HG03159 (cell line): ENCODE data around the gene STMP1.
"Not testable (repeated sequence)": the region's sequence is repeated elsewhere in the genome, so short reads cannot be mapped to it uniquely, and the experiment has no call there.

Experiments used
- ATAC-seq: cut with Tn5 transposase; IDR thresholded peaks from one replicate; pipeline ENCODE4 v1.9.1; 2021; ENCODE audit warnings: mild to moderate bottlenecking, moderate library complexity; ENCODE audit not compliant: unreplicated experiment

Gene STMP1

GRCh38 chr7:135662373-135663114 lies at the start of gene STMP1:
Gene STMP1, plus strand, starts transcription at chr7:135662514.
- peak; percentile 98 for ATAC-seq

GRCh38 chr7:135616136-135616535 lies 46.2 kb upstream of the STMP1 start:
- ATAC-seq = no peak

GRCh38 chr7:135617781-135618180 lies 44.5 kb upstream of the STMP1 start:
- ATAC-seq = no peak

- no peak for ATAC-seq
Measured at GRCh38 chr7:135618510-135618909, 43.8 kb upstream of the STMP1 start.

- ATAC-seq = no peak
Measured at GRCh38 chr7:135620447-135620846, 41.9 kb upstream of the STMP1 start.

GRCh38 chr7:135620980-135621850 lies 41.1 kb upstream of the STMP1 start:
- ATAC-seq = no peak

- ATAC-seq = no peak
Measured at GRCh38 chr7:135634191-135634878, 28.0 kb upstream of the STMP1 start.

- not testable (repeated sequence) for ATAC-seq
Measured at GRCh38 chr7:135639690-135640089, 22.6 kb upstream of the STMP1 start.

- ATAC-seq = no peak
Measured at GRCh38 chr7:135644154-135644553, 18.2 kb upstream of the STMP1 start.

- no peak for ATAC-seq
Measured at GRCh38 chr7:135644729-135645128, 17.6 kb upstream of the STMP1 start.

GRCh38 chr7:135645296-135645904 lies 16.9 kb upstream of the STMP1 start:
- ATAC-seq = no peak

- no peak for ATAC-seq
Measured at GRCh38 chr7:135647755-135648154, 14.6 kb upstream of the STMP1 start.

- no peak for ATAC-seq
Measured at GRCh38 chr7:135648235-135648634, 14.1 kb upstream of the STMP1 start.

GRCh38 chr7:135650831-135651573 lies 11.3 kb upstream of the STMP1 start:
- no peak for ATAC-seq

GRCh38 chr7:135653340-135654080 lies 8.8 kb upstream of the STMP1 start:
- no peak for ATAC-seq

GRCh38 chr7:135658564-135658963 lies 3.8 kb upstream of the STMP1 start:
- ATAC-seq = no peak

- ATAC-seq = no peak
Measured at GRCh38 chr7:135659159-135659846, 3.0 kb upstream of the STMP1 start.

- ATAC-seq = peak; percentile 8
Measured at GRCh38 chr7:135661311-135662122, 797 bp upstream of the STMP1 start.

- no peak for ATAC-seq
Measured at GRCh38 chr7:135662123-135662372, 266 bp upstream of the STMP1 start.
